GM21390 (cell line): ENCODE measurements around the gene LRP2BP.
"Not testable (repeated sequence)": the region's sequence is repeated elsewhere in the genome, so short reads cannot be mapped to it uniquely, and the experiment has no call there.

Experiments used
- ATAC-seq: cut with Tn5 transposase; IDR thresholded peaks from one replicate; pipeline ENCODE4 v1.9.1; 2021; ENCODE audit not compliant: unreplicated experiment

LRP2BP gene

DNA sequence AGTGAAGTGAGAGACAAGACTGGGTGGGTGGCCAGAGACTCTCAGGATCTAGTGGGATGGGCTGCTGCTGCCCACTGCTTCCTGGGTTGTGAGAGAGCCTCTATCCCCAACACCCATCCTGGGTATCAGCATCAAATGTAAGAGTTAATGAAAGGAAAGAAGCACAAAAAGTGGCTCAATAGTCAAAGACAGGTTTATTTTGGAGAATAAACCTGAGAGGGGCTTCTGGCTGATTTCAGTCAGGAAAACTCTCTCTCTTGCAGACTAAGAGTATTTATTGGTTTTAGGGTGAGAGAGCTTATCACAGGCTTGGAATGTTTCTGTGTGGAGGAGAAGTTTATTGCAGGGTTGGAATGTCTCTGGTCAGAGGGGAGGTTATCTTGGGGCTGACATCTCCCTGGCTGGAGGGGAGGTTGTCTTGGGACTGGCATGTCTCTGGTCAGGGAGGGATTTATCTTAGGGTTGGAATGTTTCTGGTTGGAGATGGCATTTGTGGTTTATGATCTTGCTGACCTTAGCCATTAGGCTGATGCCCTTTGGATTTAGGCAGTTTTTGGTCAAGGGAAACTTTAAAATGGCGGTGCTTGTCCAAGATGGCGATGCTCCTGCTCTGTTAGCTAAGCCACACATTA is 65.7 kb downstream of the LRP2BP start:
- not testable (repeated sequence) for ATAC-seq

DNA sequence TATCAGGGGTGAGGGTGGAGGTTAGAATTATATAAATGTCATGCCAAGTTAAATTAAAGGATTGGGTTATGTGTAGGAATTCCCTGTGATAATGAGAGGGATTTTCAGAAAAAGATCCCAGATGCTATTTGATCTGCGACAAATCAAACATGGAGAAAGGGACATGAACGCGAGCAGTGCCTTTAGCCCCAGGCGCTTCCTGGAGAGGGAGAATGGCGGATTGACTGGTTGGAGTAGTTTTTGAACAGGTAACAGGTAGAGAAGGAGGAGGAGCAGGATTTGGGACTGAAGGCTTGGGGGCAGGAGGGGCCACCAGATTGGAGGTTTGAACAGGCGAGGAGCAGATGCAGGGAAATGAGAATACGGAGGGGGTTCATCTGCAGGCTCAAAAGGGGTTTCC is 67.1 kb downstream of the LRP2BP start:
- ATAC-seq: no peak

DNA sequence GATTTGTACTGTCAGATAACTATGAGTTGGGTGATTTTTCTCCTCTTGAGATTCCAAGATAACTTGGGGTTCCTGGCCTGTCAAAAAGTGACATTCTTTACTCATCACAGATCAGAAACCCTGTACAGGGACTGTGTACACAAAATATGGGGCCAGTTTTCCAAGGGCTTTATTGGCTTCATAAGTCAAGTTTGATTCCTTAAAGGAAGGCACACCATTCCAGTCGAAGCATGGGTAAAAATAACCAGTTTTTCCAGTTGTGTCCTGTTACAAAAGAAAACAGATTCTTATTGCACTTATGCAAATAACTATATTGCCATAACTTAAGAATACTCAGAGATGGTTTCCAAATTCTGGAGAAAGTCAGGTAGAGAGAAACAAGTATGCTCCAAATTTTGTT is 70.0 kb downstream of the LRP2BP start:
- not testable (repeated sequence) for ATAC-seq

DNA sequence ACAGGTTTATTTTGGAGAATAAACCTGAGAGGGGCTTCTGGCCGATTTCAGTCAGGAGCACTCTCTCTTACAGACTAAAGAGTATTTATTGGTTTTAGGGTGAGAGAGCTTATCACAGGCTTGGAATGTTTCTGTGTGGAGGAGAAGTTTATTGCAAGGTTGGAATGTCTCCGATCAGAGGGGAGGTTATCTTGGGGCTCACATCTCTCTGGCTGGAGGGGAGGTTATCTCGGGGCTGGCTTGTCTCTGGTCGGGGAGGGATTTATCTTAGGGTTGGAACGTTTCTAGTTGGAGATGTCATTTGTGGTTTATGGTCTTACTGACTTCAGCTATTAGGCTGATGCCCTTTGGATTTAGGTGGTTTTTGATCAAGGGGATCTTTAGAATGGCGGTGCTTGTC is 71.4 kb downstream of the LRP2BP start:
- not testable (repeated sequence) for ATAC-seq

DNA sequence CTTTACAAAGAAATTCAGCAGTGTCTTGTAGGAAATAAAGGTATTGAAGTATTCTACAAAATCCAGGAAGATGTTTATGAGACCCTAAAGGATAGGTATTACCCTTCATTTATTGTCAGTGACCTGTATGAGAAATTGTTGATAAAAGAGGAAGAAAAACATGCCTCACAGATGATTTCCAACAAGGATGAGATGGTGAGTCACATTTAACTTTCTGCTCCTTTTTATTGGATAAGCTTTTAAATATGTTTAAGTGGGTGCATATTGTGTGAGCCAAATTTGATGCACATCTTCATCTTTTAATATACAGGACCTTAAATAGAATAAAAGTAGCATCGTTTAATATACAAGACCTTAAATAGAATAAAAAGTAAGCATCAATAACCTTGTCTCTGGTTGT is 72.1 kb downstream of the LRP2BP start:
- no peak for ATAC-seq

DNA sequence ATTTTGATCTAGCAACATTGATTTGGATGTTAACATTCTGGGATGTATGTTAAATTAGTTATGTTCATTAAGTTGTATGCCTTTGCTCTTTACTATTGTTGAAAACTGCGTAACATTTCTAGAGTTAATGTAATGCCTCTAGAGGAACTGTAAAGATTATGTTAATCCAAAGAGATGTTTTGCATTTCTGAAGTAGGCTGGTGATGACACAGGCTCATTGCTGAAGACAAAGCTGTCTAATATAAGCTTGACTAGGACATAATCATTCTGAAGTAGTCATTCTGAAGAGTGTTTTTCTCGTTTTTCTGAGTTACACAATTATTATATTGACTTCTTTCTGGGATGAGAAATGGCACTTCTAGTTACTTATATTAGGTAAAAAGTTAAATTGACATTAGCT is 72.9 kb downstream of the LRP2BP start:
- no peak for ATAC-seq

DNA sequence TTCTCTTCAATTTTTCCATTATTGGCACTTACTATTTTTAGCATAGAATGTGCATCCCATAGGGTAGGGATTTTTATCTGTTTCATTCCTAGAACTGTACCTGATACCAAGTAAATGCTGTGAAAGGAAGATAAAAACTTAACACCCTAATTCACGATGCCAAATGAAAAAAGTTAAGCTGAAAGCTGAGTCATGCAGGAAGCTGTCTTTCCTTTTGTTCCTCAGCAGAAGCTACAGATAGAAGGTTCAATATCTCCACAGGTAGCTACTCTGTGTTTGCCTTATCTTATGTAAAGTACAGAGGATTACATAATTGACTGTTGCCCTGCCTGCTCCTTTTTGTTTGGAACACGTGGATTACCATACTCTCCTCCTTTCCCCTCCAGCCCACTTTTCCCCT is 77.0 kb downstream of the LRP2BP start:
- ATAC-seq: no peak

DNA sequence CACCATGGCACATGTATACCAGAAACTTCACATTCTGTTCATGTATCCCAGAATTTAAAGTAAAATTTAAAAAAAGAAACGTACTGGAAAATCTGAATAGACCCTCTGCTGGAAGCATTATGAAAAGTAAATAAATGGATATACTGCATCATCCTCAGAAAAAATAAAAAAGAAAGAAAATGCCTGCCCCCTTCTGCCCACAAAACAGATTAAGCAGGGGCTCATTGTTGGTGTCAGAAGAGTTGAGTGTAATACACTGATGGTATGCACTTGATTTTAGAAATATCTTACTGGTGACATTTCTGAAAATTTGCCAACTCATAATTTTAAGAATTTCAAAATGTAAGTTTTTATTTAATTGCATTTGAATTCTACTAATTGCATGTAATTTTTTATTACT is 77.8 kb downstream of the LRP2BP start:
- ATAC-seq: no peak

DNA sequence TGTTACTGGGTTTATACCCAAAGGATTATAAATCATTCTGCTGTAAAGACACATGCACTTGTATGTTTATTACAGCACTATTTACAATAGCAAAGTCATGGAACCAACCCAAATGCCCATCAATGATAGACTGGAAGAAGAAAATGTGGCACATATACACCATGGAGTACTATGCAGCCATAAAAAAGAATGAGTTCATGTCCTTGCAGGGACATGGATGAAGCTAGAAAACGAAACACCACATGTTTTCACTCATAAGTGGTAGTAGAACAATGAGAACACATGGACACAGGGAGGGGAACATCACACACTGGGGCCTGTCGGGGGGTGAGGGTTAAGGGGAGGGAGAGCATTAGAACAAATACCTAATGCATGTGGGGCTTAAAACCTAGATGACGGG is 78.3 kb downstream of the LRP2BP start:
- not testable (repeated sequence) for ATAC-seq
